ENCODE data around the gene POLR1B. TPM values are rescaled to one million over a fixed set of nuclear protein-coding genes. Genes with fewer than 3 reads are reported as not detected.

POLR1B gene
- total and polyA plus RNA-seq, 8 donors = 18.4 to 25.3 (median 21.2) TPM

DNA sequence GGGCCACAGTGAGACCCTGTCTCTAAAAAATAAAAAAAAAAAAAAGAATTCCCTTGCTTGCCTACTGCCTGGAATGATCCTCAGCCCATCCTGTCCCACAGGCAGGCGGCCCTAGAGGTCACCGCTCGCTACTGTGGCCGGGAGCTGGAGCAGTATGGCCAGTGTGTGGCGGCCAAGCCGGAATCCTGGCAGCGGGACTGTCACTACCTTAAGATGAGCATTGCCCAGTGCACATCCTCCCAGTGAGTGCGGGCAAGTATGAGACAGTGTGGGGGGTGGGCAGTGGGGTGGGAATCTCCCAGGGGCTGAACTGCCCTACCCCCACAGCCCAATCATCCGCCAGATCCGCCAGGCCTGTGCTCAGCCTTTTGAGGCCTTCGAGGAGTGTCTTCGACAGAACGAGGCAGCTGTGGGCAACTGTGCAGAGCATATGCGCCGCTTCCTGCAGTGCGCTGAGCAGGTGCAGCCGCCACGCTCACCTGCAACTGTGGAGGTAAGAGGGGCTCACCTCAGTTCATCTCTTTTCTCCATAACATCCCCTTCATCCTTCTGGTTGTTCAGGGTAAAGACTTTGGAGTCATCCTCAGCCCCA is 43.7 kb downstream of the POLR1B start:
- Histone ChIP-seq H3K27me3 (no peaks in the 10 kb centered on the region), H3K4me1 (peaks cover 4 to 40% of the 10 kb centered on the region in 2 donors), H3K36me3 (peaks cover 0 to 32% of the 10 kb centered on the region in 2 donors), H3K27ac (no peak overlapping the region), H3K9me3 (no peaks in the 10 kb centered on the region), H3K4me3 (no peak overlapping the region)
- TF ChIP-seq CTCF (IDR thresholded peaks at IDR 0.05) = no peak
- intact Hi-C loops (cut with DNase I) = no loop called here
- DNase-seq (no peak), ATAC-seq (no peak)

DNA sequence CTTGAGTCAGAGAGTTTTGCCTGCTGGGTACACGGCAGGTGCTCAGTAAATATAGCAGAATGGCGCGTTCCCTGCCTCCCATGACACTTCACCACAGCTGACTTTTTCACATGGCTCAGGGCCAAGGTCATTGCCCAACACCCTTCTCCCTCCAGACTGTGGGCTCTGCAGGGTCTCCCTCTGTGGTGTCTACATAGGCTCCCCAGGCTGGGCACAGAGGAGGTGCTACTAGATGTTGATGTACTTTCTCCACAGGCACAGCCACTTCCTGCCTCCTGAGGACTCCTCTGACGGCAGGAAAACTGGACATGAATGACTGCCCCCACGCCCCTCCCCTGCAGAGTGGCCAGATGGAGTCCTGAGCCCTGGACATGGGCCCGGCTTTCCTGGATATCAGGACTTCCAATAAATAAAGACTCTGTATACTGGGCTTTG is 46.4 kb downstream of the POLR1B start:
- intact Hi-C loops (cut with DNase I) = no loop called here
- Histone ChIP-seq H3K4me1 (peaks cover 4 to 27% of the 10 kb centered on the region in 2 donors), H3K4me3 (no peak overlapping the region), H3K27ac (no peak overlapping the region), H3K36me3 (peaks cover 0 to 32% of the 10 kb centered on the region in 2 donors), H3K9me3 (no peaks in the 10 kb centered on the region), H3K27me3 (no peaks in the 10 kb centered on the region)
- no peak for TF ChIP-seq CTCF (IDR thresholded peaks at IDR 0.05)
- peak in 1 of 4 donors; percentile 26 for DNase-seq
- no peak for ATAC-seq

DNA sequence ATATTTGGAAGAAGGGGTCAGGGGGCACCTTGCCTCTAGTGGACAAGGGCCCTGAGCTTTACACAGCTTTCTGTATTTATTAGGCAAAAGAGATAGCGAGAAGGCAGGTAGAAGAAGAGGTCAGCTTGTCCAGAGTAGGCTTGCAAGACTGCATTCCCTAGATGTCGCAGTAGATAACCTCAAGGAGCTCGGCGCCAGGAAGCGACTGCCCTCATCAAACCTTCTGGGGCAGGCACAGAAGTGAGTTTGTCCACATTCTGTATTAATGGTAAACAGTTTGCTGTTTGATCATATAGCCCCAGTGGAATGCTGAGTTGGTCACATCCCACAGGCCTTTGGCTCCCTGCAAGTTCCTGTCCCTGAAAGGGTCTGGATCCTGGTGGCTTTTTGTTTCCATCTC is 49.1 kb downstream of the POLR1B start:
- ATAC-seq = no peak
- TF ChIP-seq CTCF (IDR thresholded peaks at IDR 0.05) = no peak

DNA sequence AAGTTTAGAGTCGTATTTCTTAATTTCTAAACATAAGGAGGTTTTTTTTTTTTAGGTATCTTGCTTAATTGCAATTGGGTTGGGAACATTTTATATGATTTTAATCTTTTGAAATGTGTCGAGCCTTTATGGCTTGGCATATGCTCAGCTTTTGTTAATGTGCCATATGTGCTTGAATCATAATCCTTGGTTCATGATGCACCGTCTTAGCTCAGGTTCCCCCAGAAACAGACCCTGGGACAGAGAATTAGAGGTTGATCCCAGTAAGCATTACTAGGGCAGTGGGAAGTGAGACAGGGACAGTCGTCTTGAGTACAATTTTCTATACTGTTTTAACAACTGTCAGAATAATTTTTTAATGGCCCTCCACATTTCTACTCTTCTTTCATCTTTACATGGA is 51.5 kb downstream of the POLR1B start:
- no peaks in the 10 kb centered on the region for H3K9me3 ChIP-seq
- intact Hi-C loops (cut with DNase I) = no loop called here

More for the DNA sequence above, 49.1 kb downstream of the POLR1B start:
- Histone ChIP-seq H3K27me3 (no peaks in the 10 kb centered on the region), H3K4me3 (no peak overlapping the region), H3K4me1 (peaks cover 0 to 12% of the 10 kb centered on the region in 2 donors), H3K27ac (no peak overlapping the region), H3K36me3 (peaks cover 0 to 32% of the 10 kb centered on the region in 2 donors), H3K9me3 (no peaks in the 10 kb centered on the region)
- intact Hi-C loops (cut with DNase I) = no loop called here
- DNase-seq = no peak

More for the DNA sequence above, 51.5 kb downstream of the POLR1B start:
- no peak overlapping the region for H3K27ac ChIP-seq
- no peaks in the 10 kb centered on the region for H3K27me3 ChIP-seq
- peaks cover 0 to 15% of the 10 kb centered on the region in 2 donors for H3K36me3 ChIP-seq
- ATAC-seq (no peak), DNase-seq (no peak)
- peaks cover 0 to under 1% of the 10 kb centered on the region in 2 donors for H3K4me1 ChIP-seq
- no peak overlapping the region for H3K4me3 ChIP-seq
- no peak for TF ChIP-seq CTCF (IDR thresholded peaks at IDR 0.05)
